OCI-M1 (cell line): ENCODE measurements around the gene TMEM106C.
"Not testable (repeated sequence)": the region's sequence is repeated elsewhere in the genome, so short reads cannot be mapped to it uniquely, and the experiment has no call there.

ENCODE experiments used
- DNase-seq: peaks from one replicate; lab custom pipeline; 2025; lab: John Stamatoyannopoulos, UW

TMEM106C gene

DNA sequence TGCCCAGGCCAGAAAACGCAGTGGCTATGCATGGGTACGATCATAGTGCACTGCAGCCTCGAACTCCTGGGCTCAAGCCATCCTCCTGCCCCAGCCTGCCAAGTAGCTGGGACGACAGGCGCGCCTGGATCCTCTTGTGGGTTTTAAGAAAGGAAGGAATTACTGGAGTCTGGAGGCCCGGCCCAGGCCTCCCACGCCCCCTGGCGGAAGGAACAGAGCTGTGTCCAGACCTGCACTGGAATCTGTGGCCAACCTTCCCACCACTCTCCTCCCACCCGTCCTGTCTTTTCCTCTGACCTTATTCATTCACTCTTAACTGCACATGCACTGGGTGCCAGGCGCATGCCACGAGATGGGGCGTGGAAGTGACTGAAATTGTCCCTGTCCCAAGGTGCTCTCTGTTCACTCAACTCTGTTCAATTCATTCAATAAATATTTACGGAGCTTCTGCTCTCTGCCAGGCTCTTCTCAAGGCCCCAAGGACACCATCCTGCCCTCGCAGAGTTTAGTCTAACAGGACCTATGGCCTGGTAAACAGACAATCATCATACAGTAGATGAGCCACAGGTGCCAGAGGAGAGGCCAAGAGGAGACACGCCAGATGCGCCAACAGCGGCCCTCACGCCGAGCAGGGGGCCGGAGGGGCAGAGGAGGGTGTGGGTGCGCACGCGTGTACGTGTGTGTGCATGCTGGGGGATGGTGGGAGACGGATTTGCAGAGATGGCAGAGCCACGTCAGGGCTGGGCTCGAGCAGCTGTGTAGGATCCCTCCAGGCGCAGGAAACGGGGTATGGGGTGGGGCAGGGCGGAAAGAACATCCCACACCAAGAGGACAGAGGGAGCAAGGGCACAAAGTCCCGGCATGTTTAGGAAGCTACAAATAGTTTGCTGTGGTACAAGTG lies 13.7 kb upstream of the TMEM106C start:
- peak; percentile 84 for DNase-seq

DNA sequence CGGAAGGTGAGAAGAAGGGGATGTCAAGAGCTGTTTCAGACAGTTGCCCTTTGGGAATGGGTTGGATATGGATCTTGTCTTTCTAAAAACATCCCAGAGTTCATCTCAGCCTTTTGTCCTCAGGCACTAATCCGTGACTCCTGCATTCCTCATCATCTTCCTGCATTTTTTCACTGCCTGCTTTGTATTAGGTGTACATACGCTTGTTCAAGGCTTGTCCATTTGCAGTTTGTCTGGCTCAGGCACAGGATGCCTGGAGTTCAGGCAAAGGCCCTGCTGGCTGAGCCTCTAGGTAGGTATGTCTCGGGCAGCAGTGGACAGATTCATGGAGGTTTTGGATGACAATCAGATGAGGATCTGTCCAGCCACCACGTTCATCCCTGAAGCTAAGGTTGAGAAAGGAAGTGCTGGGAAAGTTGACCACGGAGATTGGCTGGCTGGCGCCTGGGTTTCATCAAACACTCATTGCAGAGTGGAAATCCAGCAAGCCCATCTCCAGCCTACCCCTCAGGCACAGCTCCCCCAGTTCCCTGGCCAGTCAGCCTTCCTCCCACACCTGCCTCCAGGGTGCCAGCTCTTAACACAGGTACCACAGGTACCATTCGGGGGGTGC lies 12.4 kb upstream of the TMEM106C start:
- no peak for DNase-seq

DNA sequence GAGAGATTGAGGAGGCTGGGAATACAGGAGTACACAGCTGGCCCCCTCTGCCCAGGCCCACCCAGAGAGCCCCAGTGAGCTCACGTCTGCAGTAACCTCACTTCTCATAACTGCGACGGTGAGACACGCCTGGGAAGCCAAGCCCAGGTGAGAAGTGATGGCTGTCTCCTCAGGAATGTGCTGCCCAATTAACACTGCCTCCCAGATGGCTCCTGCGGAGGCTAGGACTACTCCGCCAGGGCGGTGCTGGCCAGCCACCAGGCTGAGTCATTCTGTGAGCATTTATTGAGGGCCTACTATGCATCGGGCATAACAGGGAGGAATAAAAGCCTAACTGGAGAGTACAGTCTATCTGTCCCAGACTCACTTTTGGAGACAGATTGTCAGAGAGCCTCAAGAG lies 9.3 kb upstream of the TMEM106C start:
- DNase-seq, result no peak

DNA sequence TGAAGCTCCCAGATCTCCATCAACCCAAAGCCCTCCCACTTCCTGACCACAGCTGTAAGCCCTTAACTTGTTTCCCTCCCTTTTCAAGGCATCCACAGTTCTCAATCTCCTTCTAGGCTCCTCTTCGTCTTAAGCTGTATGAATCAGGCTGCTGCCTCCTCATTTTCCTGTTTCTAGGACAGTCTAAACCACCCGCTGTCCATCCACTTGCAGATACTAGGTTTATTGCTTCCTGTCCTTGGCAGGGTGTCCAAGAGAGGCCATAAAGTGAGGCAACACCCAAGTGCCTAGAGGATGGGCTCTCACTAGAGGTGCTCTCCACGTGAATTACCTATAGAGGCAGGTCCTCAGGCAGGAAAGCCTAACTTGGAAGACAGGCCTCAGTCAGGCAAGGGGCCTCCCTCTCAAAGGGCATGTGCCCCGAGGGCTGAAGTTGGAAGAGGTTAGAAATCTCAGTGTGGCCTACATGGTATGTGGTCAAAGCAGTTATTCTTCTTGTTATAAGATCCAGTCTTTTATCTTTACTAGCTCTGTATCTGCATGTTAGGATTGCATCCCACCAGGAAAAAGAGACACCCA lies 8.8 kb upstream of the TMEM106C start:
- no peak for DNase-seq

DNA sequence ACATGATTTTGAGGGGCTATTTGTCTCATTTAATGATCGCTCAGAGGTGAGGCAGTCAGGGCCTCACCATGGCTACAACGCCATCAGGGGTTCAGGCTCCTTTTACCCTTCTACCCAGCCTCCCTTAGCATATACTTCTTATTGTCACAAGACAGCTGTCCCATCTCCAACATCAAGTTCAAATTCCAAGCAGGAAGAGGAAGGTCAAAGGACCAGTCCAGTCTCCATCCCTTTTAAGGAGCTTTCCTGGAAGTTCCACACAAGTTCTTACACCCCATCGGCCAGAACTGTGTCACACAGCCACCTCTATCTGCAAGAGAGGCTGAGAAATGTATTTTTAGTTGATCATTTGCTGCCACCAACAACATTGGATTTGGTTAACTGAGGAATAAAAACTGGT lies 8.3 kb upstream of the TMEM106C start:
- no peak for DNase-seq

DNA sequence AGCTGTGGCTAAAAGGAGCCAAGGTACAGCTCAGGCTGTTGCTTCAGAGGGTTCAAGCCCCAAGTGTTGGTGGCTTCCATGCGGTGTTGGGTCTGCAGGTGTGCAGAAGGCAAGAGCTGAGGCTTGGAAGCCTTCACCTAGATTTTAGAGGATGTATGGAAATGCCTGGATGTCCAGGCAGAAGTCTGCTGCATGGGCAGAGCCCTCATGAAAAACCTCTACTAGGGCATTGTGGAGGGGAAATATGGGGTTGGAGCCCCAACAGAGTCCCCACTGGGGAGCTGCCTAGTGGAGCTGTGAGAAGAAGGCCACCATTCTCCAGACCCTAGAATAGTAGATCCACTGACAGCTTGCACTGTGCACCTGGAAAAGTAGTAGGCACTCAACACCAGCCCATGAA lies 5.7 kb upstream of the TMEM106C start:
- DNase-seq, result not testable (repeated sequence)

DNA sequence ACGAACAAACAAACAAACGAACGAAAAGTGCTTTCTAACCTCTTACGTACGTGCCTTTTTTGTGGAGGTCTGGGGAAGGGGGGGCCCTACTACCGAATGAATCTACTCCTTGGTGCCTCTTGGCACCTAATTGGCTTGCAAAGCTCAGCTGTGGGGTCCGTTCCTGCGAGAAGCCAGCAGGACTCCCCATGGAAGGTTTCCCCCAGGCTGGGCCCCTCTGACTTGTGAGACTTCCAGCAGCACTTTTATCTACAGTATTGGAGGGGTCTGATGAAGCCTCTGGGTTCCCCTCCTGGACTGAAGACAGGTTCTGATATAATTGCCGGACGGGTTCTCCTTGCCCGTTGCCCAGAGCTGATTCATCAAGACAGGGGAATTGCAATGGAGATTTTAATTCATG lies 1.2 kb upstream of the TMEM106C start:
- DNase-seq, result no peak

DNA sequence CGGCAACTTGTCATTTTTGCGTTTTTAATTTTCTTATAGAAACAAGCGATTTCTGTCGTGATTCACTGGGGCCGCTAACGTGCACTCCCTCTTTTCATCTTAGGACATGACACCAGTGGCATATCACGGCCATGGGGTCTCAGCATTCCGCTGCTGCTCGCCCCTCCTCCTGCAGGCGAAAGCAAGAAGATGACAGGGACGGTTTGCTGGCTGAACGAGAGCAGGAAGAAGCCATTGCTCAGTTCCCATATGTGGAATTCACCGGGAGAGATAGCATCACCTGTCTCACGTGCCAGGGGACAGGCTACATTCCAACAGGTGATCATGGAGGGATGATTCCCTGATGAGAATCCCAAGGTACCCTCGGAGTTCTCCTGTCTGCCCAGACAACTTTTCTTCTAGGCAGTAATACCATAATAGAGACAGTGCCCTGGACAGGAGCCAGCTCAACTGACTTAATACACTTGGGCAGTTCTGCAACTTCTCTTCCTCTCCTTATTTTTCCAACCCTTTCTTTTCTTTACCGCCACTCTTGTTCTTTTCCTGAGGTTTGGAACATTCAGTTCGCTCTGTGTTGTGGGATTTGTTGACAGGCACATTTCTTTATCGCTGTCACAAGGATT lies 821 bp downstream of the TMEM106C start:
- DNase-seq, result no peak

DNA sequence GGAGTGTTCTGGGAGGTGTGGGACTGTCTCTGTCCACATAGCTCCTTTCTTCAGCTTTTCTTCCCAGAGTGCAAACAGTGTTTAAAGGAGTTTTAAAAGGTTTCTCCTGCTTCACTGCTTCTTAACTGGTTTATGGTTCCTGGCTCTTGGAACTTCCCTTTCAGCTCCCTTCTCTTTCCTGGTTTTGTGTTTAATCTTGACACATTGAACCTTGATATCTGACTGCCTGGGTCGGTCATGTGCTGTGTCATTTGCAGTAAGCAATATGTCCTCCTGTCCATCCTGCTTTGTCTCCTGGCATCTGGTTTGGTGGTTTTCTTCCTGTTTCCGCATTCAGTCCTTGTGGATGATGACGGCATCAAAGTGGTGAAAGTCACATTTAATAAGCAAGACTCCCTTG lies 2.2 kb downstream of the TMEM106C start:
- DNase-seq, result no peak

DNA sequence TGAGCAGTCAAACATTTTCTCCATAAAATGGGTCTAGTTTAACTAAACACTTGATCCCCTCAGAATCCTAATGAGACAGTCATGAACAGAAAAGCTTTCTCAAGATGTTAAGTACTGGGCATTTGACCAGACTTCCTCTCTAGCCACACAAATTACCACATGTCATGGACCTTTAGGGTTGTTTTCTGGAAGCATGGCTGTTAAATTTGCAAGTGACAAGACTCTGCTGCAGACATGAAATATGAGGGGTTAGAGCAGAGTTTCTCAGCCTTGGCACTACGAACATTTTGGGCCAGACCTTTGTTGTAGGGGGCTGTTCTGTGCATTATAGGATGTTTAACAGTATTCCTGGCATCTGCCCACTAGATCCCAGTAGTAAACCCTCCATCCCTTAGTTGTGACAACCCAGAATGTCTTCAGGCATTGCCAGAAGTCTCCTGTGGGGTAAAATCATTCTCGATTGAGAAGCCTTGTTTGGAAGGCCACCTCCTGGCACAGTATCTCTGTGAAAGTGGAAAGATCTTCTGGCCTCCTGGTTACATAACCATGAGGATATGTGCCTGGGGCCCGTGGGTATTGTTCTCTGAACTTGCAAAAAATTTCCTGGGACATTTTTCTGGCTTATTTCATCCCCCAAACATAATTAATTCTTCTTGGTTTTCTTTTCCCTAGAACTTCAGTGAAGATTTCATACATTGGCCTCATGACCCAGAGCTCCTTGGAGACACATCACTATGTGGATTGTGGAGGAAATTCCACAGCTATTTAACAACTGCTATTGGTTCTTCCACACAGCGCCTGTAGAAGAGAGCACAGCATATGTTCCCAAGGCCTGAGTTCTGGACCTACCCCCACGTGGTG lies 4.3 kb downstream of the TMEM106C start:
- DNase-seq, result no peak

DNA sequence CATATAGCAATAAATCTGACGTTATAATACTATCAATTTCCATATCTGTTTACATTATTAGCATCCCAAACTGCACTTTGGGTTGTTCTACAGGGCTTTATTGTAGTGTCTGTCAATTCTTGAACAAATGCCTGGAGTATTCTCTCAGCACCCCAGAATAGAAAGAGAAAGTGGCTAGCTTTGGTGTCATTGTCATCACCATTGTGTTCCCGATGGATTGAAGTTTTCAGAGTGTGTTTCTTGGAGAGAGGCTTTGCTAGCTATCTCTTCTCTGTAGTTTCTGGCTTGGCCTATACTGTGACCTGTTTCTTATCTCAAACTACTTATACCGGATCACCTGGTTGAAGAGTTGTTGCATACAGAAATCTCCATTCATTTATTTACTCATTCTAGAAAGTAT lies 6.4 kb downstream of the TMEM106C start:
- DNase-seq, result no peak

DNA sequence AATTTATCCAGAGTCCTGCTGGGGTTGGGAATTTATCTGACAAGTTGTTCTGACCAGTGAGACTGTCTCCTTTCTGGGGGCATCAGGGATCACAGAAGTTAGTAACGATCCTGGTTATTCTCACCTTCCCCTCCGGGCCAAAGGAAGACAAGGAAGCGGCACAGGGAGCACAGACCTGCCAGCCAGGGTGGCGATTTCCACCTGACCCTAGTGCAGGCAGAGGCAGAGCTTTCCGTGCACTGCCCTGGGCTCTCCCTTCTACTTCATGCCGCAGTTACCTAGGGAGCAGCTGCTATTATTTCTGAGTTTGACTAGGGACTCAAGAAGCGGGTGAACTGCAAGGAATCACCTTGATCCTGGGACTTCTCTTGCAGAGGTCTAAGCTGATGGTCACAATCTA lies 7.4 kb downstream of the TMEM106C start:
- no peak for DNase-seq

DNA sequence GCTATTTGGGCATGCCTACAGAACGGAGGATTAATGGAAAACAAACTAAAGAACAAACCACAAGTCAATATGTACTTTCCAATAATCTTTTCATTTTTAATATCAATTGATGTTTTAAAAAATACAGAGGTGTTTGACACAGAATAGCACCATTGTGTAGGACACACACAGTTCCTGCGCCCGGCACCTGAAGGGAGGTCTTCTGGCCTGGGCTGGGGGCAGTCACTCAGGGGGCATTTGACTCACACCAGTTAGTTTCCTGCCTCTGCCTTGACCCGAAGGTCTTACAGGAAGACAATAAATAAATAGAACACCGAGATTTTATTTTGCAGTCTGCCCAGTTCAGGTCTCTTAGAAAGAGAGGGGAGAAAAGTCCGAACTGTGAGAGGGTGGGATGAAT lies 9.5 kb downstream of the TMEM106C start:
- DNase-seq, result no peak

DNA sequence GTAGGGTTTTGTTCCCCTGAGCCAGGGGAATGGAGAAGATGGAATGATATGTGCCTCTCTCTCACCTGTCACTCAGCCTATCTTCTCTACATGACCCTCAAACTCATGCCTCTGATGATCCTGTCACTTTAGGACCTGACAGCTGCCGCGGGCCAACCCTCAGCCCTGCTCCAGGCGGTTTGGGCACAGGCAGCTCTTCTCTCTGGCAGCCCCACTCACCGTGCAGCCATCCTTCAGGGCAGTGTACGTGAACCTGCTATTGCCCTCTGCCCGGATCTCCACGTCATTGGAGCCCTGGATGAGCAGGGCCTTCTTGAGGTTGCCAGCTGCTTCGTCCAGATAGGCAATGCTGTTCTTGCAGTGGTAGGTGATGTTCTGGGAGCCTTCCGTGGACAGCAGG lies 10.5 kb downstream of the TMEM106C start:
- DNase-seq, result no peak

DNA sequence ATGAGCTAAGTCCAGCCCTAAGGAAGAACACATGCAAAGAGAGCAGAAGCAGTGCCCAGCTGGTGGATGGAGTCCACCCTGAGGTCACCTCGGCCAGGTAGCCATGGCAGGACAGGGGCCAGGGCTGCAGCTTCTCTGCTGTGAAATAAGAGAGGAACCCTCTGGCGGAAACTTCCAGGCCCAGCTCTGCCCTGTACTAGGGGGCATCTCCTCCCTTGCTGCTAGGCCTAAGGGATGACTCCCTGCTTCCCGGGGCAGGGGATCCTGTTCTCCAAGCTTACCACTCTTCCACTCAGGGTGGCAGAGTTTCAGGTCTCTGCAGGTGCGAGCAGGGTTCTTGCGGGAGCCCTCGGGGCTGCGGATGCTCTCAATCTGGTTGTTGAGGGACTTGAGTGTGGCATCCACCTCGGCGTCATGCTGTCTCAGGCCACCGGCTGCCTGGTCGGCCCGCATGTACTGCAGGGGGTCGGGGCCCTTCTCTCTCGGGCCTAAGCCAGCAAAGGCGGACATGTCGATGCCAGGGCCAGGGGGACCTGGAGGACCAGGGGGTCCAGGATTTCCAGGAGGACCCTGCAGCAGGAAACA lies 11.7 kb downstream of the TMEM106C start:
- no peak for DNase-seq

DNA sequence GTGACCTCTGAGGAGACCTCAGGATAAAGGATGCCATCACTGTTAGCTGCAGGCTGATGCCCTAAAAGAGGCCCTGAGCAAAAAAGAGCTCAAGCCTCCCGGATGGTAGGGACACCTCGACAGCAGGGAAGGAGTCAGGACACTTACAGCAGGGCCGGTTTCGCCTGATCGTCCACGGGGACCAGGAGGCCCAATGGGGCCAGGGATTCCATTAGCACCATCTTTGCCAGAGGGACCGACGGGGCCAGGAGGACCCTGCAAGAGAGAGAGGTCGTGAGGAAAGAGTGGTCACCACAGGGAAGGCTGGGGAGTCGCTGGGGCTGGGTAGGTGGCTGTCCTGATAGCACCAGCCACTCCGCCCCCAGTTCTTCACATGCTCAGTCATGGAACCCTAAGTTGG lies 12.4 kb downstream of the TMEM106C start:
- DNase-seq, result no peak

DNA sequence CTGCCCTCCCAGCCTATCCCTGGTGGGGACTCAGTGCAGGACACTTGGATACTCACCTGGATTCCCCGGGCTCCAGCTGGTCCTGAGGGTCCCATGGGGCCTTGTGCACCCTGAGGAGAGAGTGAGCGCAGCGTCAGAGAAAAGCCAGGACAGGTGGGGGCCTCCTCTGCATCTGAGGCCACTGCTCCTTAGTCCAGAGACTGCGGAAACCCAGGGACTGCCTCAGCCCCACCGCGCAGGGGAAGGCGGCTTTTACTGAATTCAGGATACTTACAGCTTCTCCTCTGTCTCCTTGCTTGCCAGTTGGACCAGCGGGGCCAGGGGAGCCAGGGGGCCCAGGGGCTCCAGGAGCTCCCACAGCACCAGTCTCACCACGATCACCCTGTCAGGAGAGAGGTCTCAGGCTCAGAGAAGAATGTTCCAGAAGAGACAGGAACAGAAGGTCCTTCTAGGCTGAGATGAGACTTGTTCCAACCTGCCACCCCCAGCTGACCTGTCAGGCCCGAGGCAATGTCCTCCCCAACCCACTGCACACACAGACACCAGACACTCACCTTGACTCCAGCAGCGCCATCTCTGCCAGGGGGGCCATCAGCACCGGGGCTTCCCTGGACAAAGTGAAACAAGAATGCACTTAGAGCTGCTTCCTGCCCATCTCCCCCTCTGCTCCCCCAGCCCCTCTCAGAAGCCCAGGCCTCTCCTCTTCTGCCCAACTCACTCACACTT lies 13.8 kb downstream of the TMEM106C start:
- DNase-seq, result no peak

DNA sequence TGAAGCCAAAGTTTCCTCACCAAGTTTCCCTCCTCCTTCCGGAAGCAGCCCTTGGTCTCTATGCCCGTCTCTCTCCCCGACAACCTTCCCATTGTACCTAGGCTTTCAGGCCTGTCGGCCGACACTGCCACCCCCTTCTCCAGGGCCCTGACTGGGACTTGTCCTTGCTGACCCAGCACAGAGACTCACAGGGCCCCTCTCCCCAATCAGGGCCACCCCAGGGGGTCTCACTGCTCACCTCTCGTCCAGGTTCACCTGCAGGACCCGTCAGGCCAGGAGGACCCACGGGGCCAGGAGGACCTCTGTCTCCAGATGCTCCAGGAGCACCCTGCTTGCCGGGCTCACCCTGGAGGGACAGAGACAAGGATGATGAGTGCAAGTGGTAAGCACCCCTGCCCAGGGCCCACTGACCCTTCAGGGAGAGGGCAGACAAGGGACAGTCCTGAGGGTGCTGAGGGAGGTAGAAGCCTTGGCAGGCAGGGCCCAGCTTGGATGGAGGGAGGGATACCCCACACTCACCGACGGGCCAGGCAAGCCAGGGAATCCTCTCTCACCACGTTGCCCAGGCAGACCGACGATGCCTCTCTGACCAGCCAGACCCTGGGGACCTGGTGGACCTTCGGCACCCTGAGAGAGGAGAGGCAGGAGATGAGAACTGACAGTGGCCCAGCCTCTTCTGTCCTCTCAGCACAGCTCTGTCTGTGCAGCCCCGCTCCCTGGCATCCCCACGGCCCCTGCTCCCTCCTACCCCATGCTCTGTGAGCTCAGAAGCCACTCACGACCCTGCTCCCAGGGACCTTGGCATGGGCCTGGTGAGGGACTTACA lies 14.6 kb downstream of the TMEM106C start:
- DNase-seq, result no peak

DNA sequence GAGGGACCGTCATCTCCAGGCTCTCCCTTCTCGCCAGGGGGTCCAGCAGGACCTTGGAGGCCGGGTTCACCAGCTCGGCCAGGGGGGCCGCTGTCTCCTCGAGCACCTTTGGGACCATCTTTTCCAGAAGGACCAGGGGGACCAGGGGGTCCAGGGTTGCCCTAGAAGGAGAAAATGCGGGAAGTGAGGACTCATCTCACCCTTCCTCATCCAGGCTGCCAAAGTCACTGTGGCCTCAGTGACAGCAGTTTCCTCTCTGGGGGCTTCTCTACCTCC lies 15.1 kb downstream of the TMEM106C start:
- DNase-seq, result no peak

DNA sequence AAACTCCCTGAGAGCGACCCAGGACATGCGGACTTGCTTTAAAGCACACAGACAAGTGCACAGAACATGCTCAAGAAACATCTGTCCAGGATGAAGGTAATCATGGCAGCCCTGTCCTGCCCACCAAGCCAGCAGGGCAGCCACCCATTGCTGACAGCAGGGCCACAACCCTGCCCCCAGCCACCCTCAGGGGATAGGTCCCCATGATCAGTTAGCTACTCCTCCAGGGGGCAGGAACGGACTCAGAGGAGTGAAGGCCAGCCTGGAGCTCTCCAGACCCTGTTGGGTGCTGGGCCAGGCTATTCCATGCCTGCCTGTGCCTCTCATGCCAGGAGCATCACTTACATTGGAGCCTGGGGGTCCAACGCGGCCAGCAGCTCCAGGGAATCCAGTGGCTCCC lies 15.8 kb downstream of the TMEM106C start:
- DNase-seq, result no peak
